Upper lobe of left lung (tissue), 6 donors: ENCODE results near the gene POLG2. TPM values are rescaled to one million over a fixed set of nuclear protein-coding genes. Genes with fewer than 3 reads are reported as not detected.

Experiments used
- ATAC-seq, 2 donors: fragments of 200-7000 bp; cut with Tn5 transposase; one replicate each; pipeline ENCODE4 v1.9.1; 2022; ENCODE audit warnings: mild to moderate bottlenecking in 2 of 2, moderate library complexity in 2 of 2; ENCODE audit not compliant: low FRiP score in 2 of 2
- DNase-seq, 2 donors: peaks; one replicate each; pipeline ENCODE4 v3.0.0-alpha.2; 2019 to 2020
- H3K27ac ChIP-seq, 4 donors: fragments of 200-600 bp; sonication (generic); one replicate each; pipeline ENCODE4 v1.5.1; 2016 to 2019
- H3K27me3 ChIP-seq, 4 donors: fragments of 200-600 bp; sonication (generic); one replicate each; pipeline ENCODE4 v1.5.1; 2017 to 2019
- H3K36me3 ChIP-seq, 4 donors: fragments of 200-600 bp; sonication (generic); one replicate each; pipeline ENCODE4 v1.5.1; 2016 to 2019
- H3K4me1 ChIP-seq, 4 donors: fragments of 200-600 bp; sonication (generic); one replicate each; pipeline ENCODE4 v1.5.1; 2018 to 2019
- H3K4me3 ChIP-seq, 4 donors: fragments of 200-600 bp; sonication (generic); one replicate each; pipeline ENCODE4 v1.5.1; 2017 to 2019; ENCODE audit warnings: mild to moderate bottlenecking in 2 of 4, moderate library complexity in 1 of 4
- H3K9me3 ChIP-seq, 4 donors: fragments of 200-600 bp; sonication (generic); one replicate each; pipeline ENCODE4 v1.5.1; 2018 to 2019
- CTCF ChIP-seq, 6 experiments: fragments of 450-650 bp in 4 of 6; fragments of 200-600 bp in 2 of 6; sonication (generic) in 2 of 6; IDR thresholded peaks; one replicate each; pipeline ENCODE4 v1.5.1; 2016 to 2019; ENCODE audit warnings: antibody characterized with exemption in 6 of 6
- EP300 ChIP-seq, 4 donors: sonication (generic); formaldehyde crosslinking; IDR thresholded peaks; one replicate each; pipeline ENCODE4 v1.5.1; 2017; ENCODE audit warnings: antibody characterized with exemption in 4 of 4, control low read depth in 2 of 4
- POLR2A ChIP-seq, 4 donors: fragments of 450-650 bp; IDR thresholded peaks; one replicate each; pipeline ENCODE4 v1.5.1; 2016 to 2017; ENCODE audit warnings: antibody characterized with exemption in 4 of 4, mild to moderate bottlenecking in 2 of 4
- POLR2AphosphoS5 ChIP-seq, 2 donors: sonication (generic); formaldehyde crosslinking; IDR thresholded peaks; one replicate each; pipeline ENCODE4 v1.5.1; 2017; ENCODE audit warnings: antibody characterized with exemption in 2 of 2
- WGBS, 2 donors: methylation state at CpG; one replicate each; pipeline ENCODE4 v1.1.5; 2017 to 2018; 5-methylcytosine and 5-hydroxymethylcytosine counted together
- total RNA-seq, 6 donors: library from RNA; depleted of rRNA in 4 of 6; stranded (reverse); fragments of >200 nt in 4 of 6; gene quantifications; one replicate each; pipeline versions ENCODE4 v1.1.0 to v1.2.1, GENCODE V29; 2016 to 2021
- donor health status: DM: no; HTN: no; CAD: no; lungs with moderate emphysema.
- donor health status: DM: no; HTN: yes; CAD: no; lungs with severe emphysema.

Gene POLG2
- total RNA-seq, 6 donors from 2014 or later, result 4.1 to 25.2 (median 12.6) TPM

- peak in 1 of 2 donors; percentile 41 for DNase-seq
- Histone ChIP-seq H3K27ac (no peak overlapping the region), H3K4me1 (peaks cover 0 to 19% (median 6%) of the 10 kb centered on the region in 4 donors), H3K4me3 (no peak overlapping the region), H3K9me3 (no peaks in the 10 kb centered on the region), H3K36me3 (no peaks in the 10 kb centered on the region), H3K27me3 (no peaks in the 10 kb centered on the region)
- peak in 1 of 2 donors; percentile 28 for ATAC-seq
- whole genome bisulfite sequencing, 2 donors, result 88 to 94% methylated on average over 6 to 8 of the region's 8 CpGs
- TF ChIP-seq POLR2AphosphoS5 (IDR thresholded peaks at IDR 0.05) (no peak), EP300 (IDR thresholded peaks at IDR 0.05) (no peak), CTCF (IDR thresholded peaks at IDR 0.05) (no peak)
These were observed 38.1 kb downstream of the POLG2 start for GRCh38 chr17:64458756-64459155.

DNA sequence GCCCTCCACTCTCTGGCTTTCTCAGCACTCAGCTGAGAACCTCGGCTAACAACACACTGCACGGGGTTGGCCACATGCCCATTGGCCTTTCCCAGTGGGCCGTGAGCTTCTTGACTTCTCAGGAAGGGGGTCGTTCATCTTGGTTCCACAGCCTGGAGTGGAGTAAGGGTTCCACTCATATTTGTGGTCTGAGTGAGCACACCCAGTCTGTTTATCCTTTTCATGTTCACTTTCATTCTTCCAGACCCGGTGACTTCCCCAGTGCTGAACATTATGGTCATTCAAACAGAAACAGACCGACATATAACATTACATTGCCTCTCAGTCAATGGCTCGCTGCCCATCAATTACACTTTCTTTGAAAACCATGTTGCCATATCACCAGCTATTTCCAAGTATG lies 39.7 kb downstream of the POLG2 start:
- no peak for DNase-seq
- WGBS, 2 donors, result 48 to 56% methylated on average over 7 of the region's 7 CpGs
- no peak overlapping the region for H3K4me3 ChIP-seq
- no peaks in the 10 kb centered on the region for H3K36me3 ChIP-seq
- ATAC-seq, result no peak
- no peak overlapping the region for H3K27ac ChIP-seq
- TF ChIP-seq POLR2A (IDR thresholded peaks at IDR 0.05) (no peak), CTCF (IDR thresholded peaks at IDR 0.05) (no peak), POLR2AphosphoS5 (IDR thresholded peaks at IDR 0.05) (no peak)
- H3K27me3 ChIP-seq, result no peaks in the 10 kb centered on the region
- H3K4me1 ChIP-seq, result peaks cover 0 to 19% (median 6%) of the 10 kb centered on the region in 4 donors
- no peaks in the 10 kb centered on the region for H3K9me3 ChIP-seq

GRCh38 chr17:64455993-64456885 lies 40.6 kb downstream of the POLG2 start:
- peak overlapping the region in 1 of 4 donors; percentile 41 for H3K27ac ChIP-seq
- TF ChIP-seq CTCF (IDR thresholded peaks at IDR 0.05) (no peak), POLR2A (IDR thresholded peaks at IDR 0.05) (no peak), POLR2AphosphoS5 (IDR thresholded peaks at IDR 0.05) (no peak), EP300 (IDR thresholded peaks at IDR 0.05) (no peak)
- no peaks in the 10 kb centered on the region for H3K27me3 ChIP-seq
- peak in 1 of 2 donors; percentile 64 for ATAC-seq
- 67 to 74% methylated on average over 8 of the region's 8 CpGs for WGBS, 2 donors
- DNase-seq, result no peak
- H3K4me3 ChIP-seq, result no peak overlapping the region
- no peaks in the 10 kb centered on the region for H3K9me3 ChIP-seq
- H3K36me3 ChIP-seq, result no peaks in the 10 kb centered on the region
- peaks cover 0 to 19% (median 6%) of the 10 kb centered on the region in 4 donors for H3K4me1 ChIP-seq

DNA sequence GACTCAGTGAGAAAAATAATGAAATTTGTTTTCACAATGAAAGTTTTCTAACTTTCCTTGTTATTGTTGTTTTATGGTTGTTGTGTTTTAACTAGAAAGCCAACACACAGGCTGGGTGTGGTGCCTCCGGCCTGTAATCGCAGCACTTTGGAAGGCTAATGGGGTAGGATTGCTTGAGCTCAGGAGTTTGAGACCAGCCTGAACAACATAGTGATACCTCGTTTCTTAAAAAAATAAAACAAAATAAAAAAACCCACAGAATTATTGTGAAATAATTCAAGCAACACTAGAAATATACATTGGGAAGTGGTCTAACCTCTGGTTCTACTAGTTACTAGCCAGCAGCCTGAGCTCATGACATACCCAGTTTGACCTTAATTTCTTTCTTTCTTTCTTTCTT lies 47.3 kb downstream of the POLG2 start:
- DNase-seq (no peak), ATAC-seq (peak in 1 of 2 donors; percentile 68)
- Histone ChIP-seq H3K27ac (peak overlapping the region; percentile 68 to 87 (median 79)), H3K9me3 (no peaks in the 10 kb centered on the region), H3K4me3 (peak overlapping the region in 2 of 4 donors; percentile 9 to 26), H3K36me3 (no peaks in the 10 kb centered on the region), H3K4me1 (peaks cover 0 to 10% (median 5%) of the 10 kb centered on the region in 4 donors), H3K27me3 (no peaks in the 10 kb centered on the region)
- 68 to 79% methylated on average over 3 of the region's 3 CpGs for WGBS, 2 donors
- no peak for TF ChIP-seq POLR2AphosphoS5 (IDR thresholded peaks at IDR 0.05)
- no peak for TF ChIP-seq CTCF (IDR thresholded peaks at IDR 0.05)
- TF ChIP-seq POLR2A (IDR thresholded peaks at IDR 0.05), result no peak
- TF ChIP-seq EP300 (IDR thresholded peaks at IDR 0.05), result no peak
